Measurements from ENCODE around the gene S100A4. TPM values are rescaled to one million over a fixed set of nuclear protein-coding genes. Genes with fewer than 3 reads are reported as not detected.

Gene S100A4
- total RNA-seq, 2 donors from 2014 or later: 56.3 to 71.3 TPM

DNA sequence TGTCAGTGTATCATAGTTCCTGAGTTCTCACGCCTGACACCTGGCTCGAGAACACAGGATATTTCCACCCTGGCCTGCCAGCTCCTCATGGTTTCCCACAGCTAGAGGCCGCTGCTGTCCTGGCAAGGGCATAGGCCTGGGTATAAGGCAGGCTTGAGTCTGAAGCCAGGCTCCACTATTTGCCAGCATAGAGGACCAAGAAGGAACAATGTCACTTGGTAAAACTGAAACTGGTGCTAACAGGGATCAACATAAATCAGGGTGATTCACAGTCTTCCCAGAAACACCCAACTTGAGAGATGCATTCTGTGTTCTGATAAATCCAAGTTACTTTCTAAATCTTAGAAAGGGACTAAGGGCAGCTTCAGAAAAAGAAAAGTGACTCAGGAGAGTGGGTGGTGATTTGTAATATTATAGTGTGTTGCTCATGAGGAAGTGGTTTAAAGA, 27.0 kb upstream of the S100A4 start:
- DNase-seq (ENCODE audit: low spot score): peak; percentile 89
- no peaks in the 10 kb centered on the region for H3K9me3 ChIP-seq
- H3K27ac ChIP-seq: peak overlapping the region in 1 of 2 donors; percentile 24
- intact Hi-C loops (cut with DNase I): loop anchor here (5.0 kb wide), 3 partner anchors 55 to 180 kb away; partner anchors contain the start of genes ILF2, S100A1 and S100A13
- no peak overlapping the region for H3K4me3 ChIP-seq
- WGBS: 11% methylated on average over 3 of the region's 3 CpGs
- TF ChIP-seq POLR2A (IDR thresholded peaks at IDR 0.05) (no peak), CTCF (IDR thresholded peaks at IDR 0.05) (peak in 3 of 4 experiments; percentile 90 to 94 (median 91)), POLR2AphosphoS5 (IDR thresholded peaks at IDR 0.05) (peak; percentile 92)
- H3K27me3 ChIP-seq (replicated peaks; ENCODE audit: insufficient read depth): no peaks in the 10 kb centered on the region
- H3K36me3 ChIP-seq: no peaks in the 10 kb centered on the region
- H3K4me1 ChIP-seq (replicated peaks): no peaks in the 10 kb centered on the region

GRCh38 chr1:153571706-153572105, 26.1 kb upstream of the S100A4 start:
- DNase-seq (ENCODE audit: low spot score): no peak
- Histone ChIP-seq H3K4me3 (no peak overlapping the region), H3K27me3 (replicated peaks; ENCODE audit: insufficient read depth) (no peaks in the 10 kb centered on the region), H3K27ac (no peak overlapping the region), H3K36me3 (no peaks in the 10 kb centered on the region), H3K4me1 (replicated peaks) (peaks cover 1% of the 10 kb centered on the region), H3K9me3 (no peaks in the 10 kb centered on the region)
- 79% methylated on average over 7 of the region's 7 CpGs for WGBS
- intact Hi-C loops (cut with DNase I): loop anchor here (5.0 kb wide), 3 partner anchors 56 to 181 kb away; partner anchors contain the start of genes ILF2, S100A1 and S100A13
- TF ChIP-seq POLR2AphosphoS5 (IDR thresholded peaks at IDR 0.05): no peak
- TF ChIP-seq POLR2A (IDR thresholded peaks at IDR 0.05): no peak
- no peak for TF ChIP-seq CTCF (IDR thresholded peaks at IDR 0.05)

GRCh38 chr1:153570874-153571273, 25.3 kb upstream of the S100A4 start:
- Histone ChIP-seq H3K4me3 (no peak overlapping the region), H3K27ac (no peak overlapping the region), H3K9me3 (no peaks in the 10 kb centered on the region), H3K27me3 (replicated peaks; ENCODE audit: insufficient read depth) (no peaks in the 10 kb centered on the region), H3K4me1 (replicated peaks) (peaks cover 3% of the 10 kb centered on the region), H3K36me3 (no peaks in the 10 kb centered on the region)
- no peak for TF ChIP-seq POLR2AphosphoS5 (IDR thresholded peaks at IDR 0.05)
- TF ChIP-seq POLR2A (IDR thresholded peaks at IDR 0.05): no peak
- no peak for TF ChIP-seq CTCF (IDR thresholded peaks at IDR 0.05)
- no peak for DNase-seq (ENCODE audit: low spot score)
- intact Hi-C loops (cut with DNase I): loop anchor here (5.0 kb wide), 3 partner anchors 56 to 181 kb away; partner anchors contain the start of genes ILF2, S100A1 and S100A13
- 95% methylated on average over 5 of the region's 5 CpGs for WGBS

DNA sequence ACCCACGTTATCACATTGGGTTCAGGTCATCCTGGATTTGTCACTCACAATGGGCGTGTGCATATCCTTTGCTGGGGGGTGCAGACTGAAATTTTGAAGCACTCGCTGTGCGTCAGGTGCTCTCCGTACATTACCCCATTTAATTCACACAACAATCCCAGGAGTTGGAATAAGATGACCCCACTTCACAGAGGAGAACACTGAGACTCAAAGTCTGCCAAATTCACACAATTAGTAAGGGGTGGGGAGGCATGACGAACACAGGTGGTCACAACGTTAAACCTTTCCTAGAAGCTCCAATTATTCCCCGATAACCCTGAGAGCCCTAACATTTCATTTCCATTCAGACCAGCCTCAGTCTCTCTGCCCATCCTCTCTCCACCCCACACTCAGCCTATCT, 23.9 kb upstream of the S100A4 start:
- 90% methylated on average over 8 of the region's 8 CpGs for WGBS
- Histone ChIP-seq H3K4me3 (no peak overlapping the region), H3K36me3 (no peaks in the 10 kb centered on the region), H3K27ac (no peak overlapping the region), H3K27me3 (replicated peaks; ENCODE audit: insufficient read depth) (no peaks in the 10 kb centered on the region), H3K9me3 (no peaks in the 10 kb centered on the region), H3K4me1 (replicated peaks) (peaks cover 3% of the 10 kb centered on the region)
- TF ChIP-seq POLR2AphosphoS5 (IDR thresholded peaks at IDR 0.05): no peak
- TF ChIP-seq POLR2A (IDR thresholded peaks at IDR 0.05): no peak
- no peak for TF ChIP-seq CTCF (IDR thresholded peaks at IDR 0.05)
- intact Hi-C loops (cut with DNase I): loop anchor here (5.0 kb wide), 1 partner anchor 217 kb away; no protein-coding TSS in a partner anchor
- no peak for DNase-seq (ENCODE audit: low spot score)
